Measurements from ENCODE around the gene PIM1. TPM values are rescaled to one million over a fixed set of nuclear protein-coding genes. Genes with fewer than 3 reads are reported as not detected.
A peak's percentile ranks its signal among the peaks of the same experiment; 100 is the strongest.

The PIM1 gene
- total RNA-seq, 1 donor from 2014 or later: 151 TPM

DNA sequence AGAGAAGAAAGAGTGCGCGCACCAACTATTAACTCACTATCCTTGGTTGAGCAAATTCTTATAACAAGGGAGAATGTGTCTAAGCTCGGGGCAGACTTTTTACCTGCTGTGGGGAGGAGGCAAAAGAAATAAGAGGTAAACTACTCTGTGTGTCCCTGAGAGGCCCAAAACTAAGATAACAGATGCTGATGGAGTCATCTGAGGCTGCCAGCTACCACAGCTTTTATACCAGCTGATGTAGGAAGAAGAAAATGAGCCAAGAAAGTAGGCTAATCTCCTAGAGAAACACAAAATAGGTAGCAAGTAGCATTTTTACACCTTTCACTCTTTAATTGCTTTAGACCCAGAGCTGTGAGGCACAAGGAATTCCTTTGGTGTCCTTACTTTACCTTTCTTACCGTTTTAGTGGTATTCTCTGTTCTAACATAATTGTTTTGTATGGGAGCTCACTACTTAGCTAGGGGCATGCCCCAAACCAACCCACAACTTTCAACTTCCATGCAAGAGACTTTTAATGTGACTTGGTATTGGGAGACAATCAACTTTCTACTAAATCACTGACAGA, 27.8 kb upstream of the PIM1 start:
- H3K27ac Mint-ChIP-seq: peak overlapping the region; percentile 63
- no peaks in the 10 kb centered on the region for H3K36me3 Mint-ChIP-seq (ENCODE audit: low read depth)
- intact Hi-C loops (cut with micrococcal nuclease): no loop called here
- H3K9me3 Mint-ChIP-seq: no peaks in the 10 kb centered on the region
- DNase-seq (ENCODE audit: low spot score): no peak
- peaks cover 28% of the 10 kb centered on the region for H3K4me1 Mint-ChIP-seq (ENCODE audit: low read depth)
- H3K27me3 Mint-ChIP-seq (ENCODE audit: low read depth): no peaks in the 10 kb centered on the region
- no peak overlapping the region for H3K4me3 Mint-ChIP-seq (ENCODE audit: low read depth)

DNA sequence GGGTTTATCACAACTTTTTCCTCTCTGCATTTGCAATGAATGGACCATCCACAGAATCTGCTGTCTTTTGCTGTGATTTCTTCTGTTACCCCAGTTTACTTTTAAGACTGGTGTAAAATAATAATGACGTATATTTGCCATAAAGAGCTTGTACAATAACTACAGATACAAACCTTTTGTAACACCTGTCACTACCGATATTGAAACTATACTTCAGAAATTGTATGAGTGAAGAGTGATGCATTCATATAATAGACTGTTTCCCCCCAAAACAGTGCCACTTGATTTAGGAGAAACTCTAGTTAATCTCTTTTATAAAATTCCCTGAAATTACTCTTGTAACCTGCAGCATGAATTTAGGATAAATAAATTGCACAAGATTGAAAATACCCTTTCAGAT, 26.4 kb upstream of the PIM1 start:
- intact Hi-C loops (cut with micrococcal nuclease): no loop called here
- Mint-ChIP-seq H3K27me3 (ENCODE audit: low read depth) (peaks cover 3% of the 10 kb centered on the region), H3K4me1 (ENCODE audit: low read depth) (peaks cover 17% of the 10 kb centered on the region), H3K9me3 (no peaks in the 10 kb centered on the region), H3K36me3 (ENCODE audit: low read depth) (no peaks in the 10 kb centered on the region), H3K4me3 (ENCODE audit: low read depth) (no peak overlapping the region), H3K27ac (no peak overlapping the region)
- DNase-seq (ENCODE audit: low spot score): no peak

DNA sequence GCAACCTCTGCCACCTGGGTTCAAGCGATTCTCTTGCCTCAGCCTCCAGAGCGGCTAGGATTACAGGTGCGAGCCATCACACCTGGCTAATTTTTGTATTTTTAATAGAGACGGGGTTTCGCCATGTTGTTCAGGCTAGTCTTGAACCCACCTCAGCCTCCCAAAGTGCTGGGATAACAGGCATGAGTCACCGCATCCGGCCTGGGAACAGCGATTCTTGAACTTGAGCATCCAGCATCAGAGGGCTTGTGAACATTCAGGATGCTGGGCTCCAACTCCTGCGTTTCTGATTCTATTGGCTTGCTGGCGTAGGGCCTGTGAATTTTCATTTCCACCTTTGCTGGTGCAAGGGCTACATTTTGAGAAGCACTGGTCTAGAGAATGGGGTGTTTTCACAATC, 24.5 kb upstream of the PIM1 start:
- Mint-ChIP-seq H3K27ac (no peak overlapping the region), H3K36me3 (ENCODE audit: low read depth) (no peaks in the 10 kb centered on the region), H3K4me3 (ENCODE audit: low read depth) (no peak overlapping the region), H3K9me3 (no peaks in the 10 kb centered on the region), H3K27me3 (ENCODE audit: low read depth) (peaks cover 6% of the 10 kb centered on the region), H3K4me1 (ENCODE audit: low read depth) (peaks cover 21% of the 10 kb centered on the region)
- no peak for DNase-seq (ENCODE audit: low spot score)
- intact Hi-C loops (cut with micrococcal nuclease): no loop called here

DNA sequence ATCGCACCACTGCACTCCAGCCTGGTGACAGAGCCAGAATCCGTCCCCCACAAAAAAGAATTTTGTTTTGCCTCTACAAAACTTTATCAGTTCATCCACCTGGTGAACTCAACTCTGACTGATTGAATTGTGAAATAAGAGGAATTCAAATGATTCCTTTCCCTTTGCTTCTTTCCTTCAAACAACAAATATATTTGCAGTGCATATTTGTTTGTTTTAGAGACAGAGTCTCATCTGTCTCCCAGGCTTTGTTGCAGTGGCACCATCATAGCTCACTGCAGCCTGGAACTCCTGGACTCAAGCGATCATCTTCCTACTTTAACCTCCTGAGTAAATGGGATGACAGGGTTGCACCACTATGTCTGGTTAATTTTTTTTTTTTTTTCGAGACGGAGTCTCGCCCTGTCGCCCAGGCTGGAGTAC, 23.2 kb upstream of the PIM1 start:
- DNase-seq (ENCODE audit: low spot score): no peak
- Mint-ChIP-seq H3K9me3 (no peaks in the 10 kb centered on the region), H3K36me3 (ENCODE audit: low read depth) (no peaks in the 10 kb centered on the region), H3K27ac (no peak overlapping the region), H3K4me3 (ENCODE audit: low read depth) (no peak overlapping the region), H3K27me3 (ENCODE audit: low read depth) (peaks cover 6% of the 10 kb centered on the region), H3K4me1 (ENCODE audit: low read depth) (peaks cover 21% of the 10 kb centered on the region)
- intact Hi-C loops (cut with micrococcal nuclease): no loop called here

DNA sequence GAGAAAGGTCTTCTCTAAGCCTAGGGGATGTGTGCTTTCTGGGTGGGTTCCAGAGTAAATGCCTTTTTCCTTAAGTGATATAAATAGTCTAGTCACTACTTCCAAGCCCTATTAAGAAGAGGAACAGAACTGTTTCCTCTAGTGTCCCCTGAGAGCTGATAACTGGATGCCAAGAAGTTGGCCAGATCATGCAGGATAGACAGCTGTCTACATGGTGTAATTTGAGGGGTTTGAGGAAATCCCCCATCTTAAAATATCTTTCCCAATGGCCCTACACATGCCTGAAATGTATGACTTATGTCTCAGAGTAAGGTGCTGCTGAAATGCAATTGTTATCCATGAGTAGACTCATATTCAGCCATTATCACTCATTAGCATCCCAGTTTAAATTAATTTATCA, 20.2 kb upstream of the PIM1 start:
- Mint-ChIP-seq H3K9me3 (no peaks in the 10 kb centered on the region), H3K27ac (no peak overlapping the region), H3K27me3 (ENCODE audit: low read depth) (peaks cover 6% of the 10 kb centered on the region), H3K4me3 (ENCODE audit: low read depth) (no peak overlapping the region), H3K4me1 (ENCODE audit: low read depth) (peaks cover 9% of the 10 kb centered on the region), H3K36me3 (ENCODE audit: low read depth) (no peaks in the 10 kb centered on the region)
- no peak for DNase-seq (ENCODE audit: low spot score)
- intact Hi-C loops (cut with micrococcal nuclease): no loop called here

DNA sequence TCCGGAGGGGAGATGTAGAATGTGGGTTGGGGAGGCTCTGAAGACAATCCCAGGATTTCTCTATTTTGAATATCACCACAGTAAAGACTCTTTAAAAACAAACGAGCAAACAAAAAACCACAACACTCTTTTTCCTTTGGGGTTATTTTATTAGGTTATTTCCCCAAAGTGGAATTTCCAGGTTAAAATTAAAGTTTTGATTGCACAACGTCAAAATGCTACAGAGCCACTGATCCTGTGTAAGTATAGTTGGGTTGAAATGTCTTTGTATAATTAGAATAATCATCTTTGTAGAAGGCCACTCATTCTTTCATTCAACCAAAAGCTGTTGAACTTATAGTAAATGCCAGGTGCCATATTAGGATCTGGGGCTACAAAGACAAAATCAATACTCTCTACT, 19.6 kb upstream of the PIM1 start:
- Mint-ChIP-seq H3K4me3 (ENCODE audit: low read depth) (no peak overlapping the region), H3K4me1 (ENCODE audit: low read depth) (peaks cover 14% of the 10 kb centered on the region), H3K27me3 (ENCODE audit: low read depth) (peaks cover 6% of the 10 kb centered on the region), H3K9me3 (no peaks in the 10 kb centered on the region), H3K36me3 (ENCODE audit: low read depth) (no peaks in the 10 kb centered on the region), H3K27ac (no peak overlapping the region)
- intact Hi-C loops (cut with micrococcal nuclease): no loop called here
- DNase-seq (ENCODE audit: low spot score): no peak

DNA sequence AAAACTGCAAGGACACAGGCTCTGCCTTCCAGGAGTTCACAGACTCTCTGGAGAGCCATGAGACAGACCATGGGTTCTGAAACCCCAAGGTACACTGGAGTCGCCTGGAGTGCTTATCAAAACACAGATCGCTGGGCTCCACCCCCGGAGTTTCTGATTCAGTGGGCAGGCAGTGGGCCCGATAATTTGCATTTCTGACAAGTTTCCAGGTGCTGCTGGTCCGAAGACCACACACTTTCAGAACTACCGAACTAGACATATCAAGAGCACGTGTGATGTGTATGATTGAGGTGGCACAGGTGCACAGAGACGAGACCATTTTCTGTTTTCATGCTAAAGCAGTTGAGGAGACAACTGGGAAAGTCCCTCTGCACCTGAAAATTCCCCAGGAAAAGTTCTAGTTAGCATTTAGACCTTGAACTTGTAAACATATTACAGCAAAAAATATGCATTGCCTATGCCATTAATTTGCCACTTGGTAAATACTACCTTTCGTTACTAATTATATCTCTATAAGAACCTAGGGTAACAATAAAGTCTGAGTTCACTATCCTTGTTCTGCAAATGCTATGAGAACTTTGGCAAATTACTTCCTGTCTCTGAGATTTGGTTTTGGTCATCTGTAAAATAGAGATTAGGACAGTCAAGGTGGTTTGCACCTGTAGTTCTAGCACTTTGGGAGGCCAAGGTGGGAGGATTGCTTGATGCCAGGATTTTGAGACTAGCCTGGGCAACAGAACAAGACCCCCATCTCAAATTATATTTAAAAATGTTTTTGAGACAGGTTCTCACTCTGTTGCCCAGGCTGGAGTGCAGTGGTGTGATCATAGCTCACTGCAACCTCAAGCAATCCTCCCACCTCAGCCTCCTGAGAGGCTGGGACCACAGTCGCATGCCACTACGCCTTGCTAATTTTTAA, 14.3 kb upstream of the PIM1 start:
- H3K9me3 Mint-ChIP-seq: no peaks in the 10 kb centered on the region
- peak; percentile 31 for DNase-seq (ENCODE audit: low spot score)
- no peaks in the 10 kb centered on the region for H3K36me3 Mint-ChIP-seq (ENCODE audit: low read depth)
- H3K27ac Mint-ChIP-seq: peak overlapping the region; percentile 65
- intact Hi-C loops (cut with micrococcal nuclease): loop anchor here (1.0 to 2.0 kb wide), 2 partner anchors 17 kb away; no protein-coding TSS in a partner anchor
- no peak overlapping the region for H3K4me3 Mint-ChIP-seq (ENCODE audit: low read depth)
- H3K4me1 Mint-ChIP-seq (ENCODE audit: low read depth): peaks cover 25% of the 10 kb centered on the region
- H3K27me3 Mint-ChIP-seq (ENCODE audit: low read depth): no peaks in the 10 kb centered on the region

DNA sequence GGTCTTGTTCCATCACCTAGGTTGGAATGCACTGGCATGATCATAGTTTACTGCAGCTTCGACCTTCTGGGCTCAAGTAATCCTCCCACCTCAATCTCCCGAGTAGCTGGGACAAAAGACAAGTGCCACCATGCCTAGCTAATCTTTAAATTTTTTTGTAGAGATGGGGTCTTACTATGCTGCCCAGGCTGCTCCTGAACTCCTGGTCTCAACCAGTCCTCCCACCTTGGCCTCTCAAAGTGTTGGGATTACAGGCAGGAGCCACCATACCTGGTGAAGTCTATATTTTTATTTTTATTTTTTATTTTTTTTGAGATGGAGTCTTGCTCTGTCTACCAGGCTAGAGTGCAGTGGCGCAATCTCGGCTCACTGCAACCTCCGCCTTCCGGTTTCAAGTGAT, 11.4 kb upstream of the PIM1 start:
- Mint-ChIP-seq H3K27me3 (ENCODE audit: low read depth) (no peaks in the 10 kb centered on the region), H3K36me3 (ENCODE audit: low read depth) (no peaks in the 10 kb centered on the region), H3K4me3 (ENCODE audit: low read depth) (no peak overlapping the region), H3K4me1 (ENCODE audit: low read depth) (peaks cover 29% of the 10 kb centered on the region), H3K27ac (no peak overlapping the region), H3K9me3 (no peaks in the 10 kb centered on the region)
- no peak for DNase-seq (ENCODE audit: low spot score)
- intact Hi-C loops (cut with micrococcal nuclease): no loop called here

DNA sequence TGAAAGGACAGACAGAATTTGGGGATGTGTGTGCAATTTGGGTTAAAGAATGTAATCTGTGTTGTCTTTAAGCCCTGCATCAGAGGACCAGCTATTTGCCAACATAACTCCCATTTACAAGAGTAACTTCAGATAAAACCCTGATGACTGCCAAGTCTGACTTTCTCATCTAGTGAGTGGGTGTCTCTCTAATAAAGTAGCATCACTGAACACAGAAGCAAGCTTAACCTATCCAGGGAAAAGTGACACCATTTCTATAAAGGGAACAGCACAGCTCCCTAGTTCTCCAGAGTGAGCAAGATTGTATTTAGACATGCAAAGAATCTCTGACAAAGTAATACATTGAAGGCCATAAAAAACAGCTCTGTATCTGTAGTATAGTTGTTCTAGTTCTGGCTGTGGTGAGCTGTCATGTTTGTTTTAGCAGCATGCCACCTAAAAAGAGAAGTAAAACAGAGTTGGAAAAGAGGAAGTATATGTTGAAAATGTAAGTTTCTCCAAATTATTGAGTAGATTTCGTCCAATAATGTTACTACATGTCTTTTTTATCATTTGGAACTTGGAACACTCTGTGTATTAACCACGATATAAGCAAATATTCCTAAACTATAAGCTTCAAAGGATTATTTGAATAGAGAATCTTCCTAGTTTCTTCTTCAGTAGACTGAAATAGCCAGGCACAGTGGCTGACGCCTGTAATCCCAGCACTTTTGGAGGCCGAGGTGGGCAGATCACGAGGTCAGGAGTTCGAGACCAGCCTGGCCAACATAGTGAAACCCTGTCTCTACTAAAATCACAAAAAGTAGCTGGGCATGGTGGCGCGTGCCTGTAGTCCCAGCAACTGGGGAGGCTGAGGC, 8.8 kb upstream of the PIM1 start:
- no peak for DNase-seq (ENCODE audit: low spot score)
- Mint-ChIP-seq H3K4me1 (ENCODE audit: low read depth) (peaks cover 19% of the 10 kb centered on the region), H3K27ac (no peak overlapping the region), H3K4me3 (ENCODE audit: low read depth) (no peak overlapping the region), H3K36me3 (ENCODE audit: low read depth) (no peaks in the 10 kb centered on the region), H3K27me3 (ENCODE audit: low read depth) (no peaks in the 10 kb centered on the region), H3K9me3 (no peaks in the 10 kb centered on the region)
- intact Hi-C loops (cut with micrococcal nuclease): no loop called here

DNA sequence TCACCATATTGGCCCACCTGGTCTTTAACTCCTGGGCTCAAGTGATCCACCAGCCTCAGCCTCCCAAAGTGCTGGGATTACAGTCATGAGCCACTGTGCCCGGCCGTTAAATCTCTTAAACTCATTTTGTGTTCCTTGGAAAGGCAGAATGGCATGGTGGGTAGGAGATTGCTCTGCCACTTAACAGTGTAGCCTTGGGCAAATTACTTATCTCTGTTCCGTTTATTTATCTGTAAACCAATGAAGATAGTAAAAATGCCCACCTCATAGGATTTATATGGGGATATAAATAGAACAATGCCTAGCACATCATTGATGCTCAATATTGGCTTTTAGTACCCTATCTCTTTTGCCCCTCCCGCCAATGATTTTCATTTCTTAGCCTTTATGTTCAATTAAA, 7.2 kb upstream of the PIM1 start:
- no peaks in the 10 kb centered on the region for H3K27me3 Mint-ChIP-seq (ENCODE audit: low read depth)
- intact Hi-C loops (cut with micrococcal nuclease): no loop called here
- H3K9me3 Mint-ChIP-seq: no peaks in the 10 kb centered on the region
- no peak overlapping the region for H3K27ac Mint-ChIP-seq
- no peak overlapping the region for H3K4me3 Mint-ChIP-seq (ENCODE audit: low read depth)
- no peak for DNase-seq (ENCODE audit: low spot score)
- H3K4me1 Mint-ChIP-seq (ENCODE audit: low read depth): peaks cover 9% of the 10 kb centered on the region
- H3K36me3 Mint-ChIP-seq (ENCODE audit: low read depth): no peaks in the 10 kb centered on the region

DNA sequence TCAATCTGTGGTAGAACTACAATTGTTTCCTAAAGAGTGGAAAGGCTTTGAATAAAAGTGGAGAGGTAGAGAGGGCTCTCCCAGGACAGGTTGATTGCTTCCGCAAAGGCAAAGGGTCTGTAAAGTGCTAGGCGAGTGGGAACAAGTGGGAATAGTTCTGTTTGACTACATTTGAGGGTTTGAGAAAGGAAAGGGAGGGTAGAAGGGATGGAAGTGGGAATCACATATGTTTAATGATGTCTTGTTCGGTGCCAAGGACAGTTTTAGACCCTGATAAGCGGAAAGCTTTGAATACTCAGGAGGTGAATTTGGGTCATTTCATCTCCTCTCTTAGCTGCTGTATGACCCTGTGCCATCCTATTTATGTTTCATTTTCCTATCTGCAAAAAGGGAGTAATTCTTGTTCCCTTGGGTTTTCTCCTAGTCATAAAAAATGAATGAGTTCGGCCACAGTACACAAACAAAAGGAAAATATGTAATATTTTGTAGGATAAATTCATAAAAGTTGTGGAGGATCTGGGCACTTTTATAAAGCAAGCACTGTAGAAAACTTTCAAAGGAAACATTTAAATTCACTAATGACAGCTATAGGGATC, 1.7 kb upstream of the PIM1 start:
- no peaks in the 10 kb centered on the region for H3K27me3 Mint-ChIP-seq (ENCODE audit: low read depth)
- DNase-seq (ENCODE audit: low spot score): no peak
- peaks cover 21% of the 10 kb centered on the region for H3K4me1 Mint-ChIP-seq (ENCODE audit: low read depth)
- intact Hi-C loops (cut with micrococcal nuclease): no loop called here
- H3K36me3 Mint-ChIP-seq (ENCODE audit: low read depth): peaks cover 25% of the 10 kb centered on the region
- H3K9me3 Mint-ChIP-seq: no peaks in the 10 kb centered on the region
- peak overlapping the region; percentile 44 for H3K27ac Mint-ChIP-seq
- peak overlapping the region; percentile 68 for H3K4me3 Mint-ChIP-seq (ENCODE audit: low read depth)

DNA sequence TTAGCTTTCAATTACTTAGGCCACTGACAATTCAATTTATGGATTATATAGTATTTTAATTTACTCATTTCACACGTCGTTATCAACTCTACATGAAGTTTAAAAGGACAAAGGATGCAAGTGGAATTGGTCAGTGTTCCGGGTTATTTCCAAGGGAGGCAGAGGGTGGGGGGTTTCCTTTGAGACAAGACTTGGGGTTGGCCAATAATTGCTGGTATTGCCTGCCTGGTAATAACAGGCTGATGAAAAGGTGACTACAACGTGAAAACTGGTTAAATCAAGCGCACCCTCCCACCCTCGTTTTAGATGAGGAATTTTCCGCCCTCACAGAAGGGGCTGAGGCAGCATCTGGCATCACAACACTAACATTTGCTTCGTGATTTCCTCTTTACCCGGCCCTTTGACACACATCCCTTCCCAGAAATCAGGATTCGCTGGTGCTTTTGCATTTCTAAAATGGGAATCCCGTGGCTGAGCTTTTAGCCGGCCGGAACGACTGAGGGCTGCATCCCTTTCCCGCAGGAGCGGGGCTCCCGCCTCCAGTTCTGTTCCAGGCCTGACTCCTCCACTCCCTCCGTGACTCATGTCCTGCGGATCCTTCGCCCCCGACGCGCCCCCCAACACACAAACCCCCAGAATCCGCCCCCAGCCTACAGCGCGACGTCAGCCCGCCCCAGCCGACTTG, 999 bp upstream of the PIM1 start:
- DNase-seq (ENCODE audit: low spot score): no peak
- Mint-ChIP-seq H3K27me3 (ENCODE audit: low read depth) (no peaks in the 10 kb centered on the region), H3K4me3 (ENCODE audit: low read depth) (peak overlapping the region; percentile 87), H3K36me3 (ENCODE audit: low read depth) (peaks cover 32% of the 10 kb centered on the region), H3K4me1 (ENCODE audit: low read depth) (peaks cover 28% of the 10 kb centered on the region), H3K9me3 (no peaks in the 10 kb centered on the region), H3K27ac (peak overlapping the region; percentile 94)
- intact Hi-C loops (cut with micrococcal nuclease): loop anchor here (1.0 kb wide), 1 partner anchor 67 kb away; no protein-coding TSS in a partner anchor

Data from activated T-helper 2 cell treated with anti-CD3 and anti-CD28 coated beads, Interferon-gamma antibody, Interleukin-2, Interleukin-4, amounts not matched to agents 10 μg/mL and 5 μg/mL and 100 μg/mL, durations not matched to agents 14 hours and 24 hours and 36 hours (primary cell).